GM10847 (cell line): ENCODE data around the gene CLDN7.

Experiments
- POLR2A ChIP-seq: IDR thresholded peaks from 2 replicates; pipeline ENCODE4 v1.6.1; 2011; ENCODE audit not compliant: insufficient read length; ENCODE audit errors: extremely low read depth

The CLDN7 gene

GRCh38 chr17:7249214-7249613, 13.1 kb downstream of the CLDN7 start:
- no peak for TF ChIP-seq POLR2A

DNA sequence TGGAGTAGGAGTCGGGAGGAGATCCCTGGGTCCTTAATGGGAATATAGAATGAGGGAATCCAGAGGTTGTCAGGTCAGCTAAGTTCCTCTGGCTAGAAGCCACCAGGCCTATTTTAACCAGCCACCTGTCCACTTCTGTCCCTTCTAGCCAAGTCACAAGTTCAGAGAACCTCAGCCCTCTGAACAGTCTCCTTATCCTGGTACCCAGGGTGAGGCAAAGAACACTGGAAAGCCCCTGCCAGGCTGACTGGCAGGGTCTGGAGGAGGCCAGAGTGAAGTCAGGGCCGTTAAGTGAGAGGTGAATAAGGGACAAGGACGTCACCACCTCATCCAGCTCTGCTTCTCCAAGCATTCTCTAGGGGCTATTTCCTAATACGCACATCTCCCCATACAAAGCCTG, 13.5 kb downstream of the CLDN7 start:
- no peak for TF ChIP-seq POLR2A

DNA sequence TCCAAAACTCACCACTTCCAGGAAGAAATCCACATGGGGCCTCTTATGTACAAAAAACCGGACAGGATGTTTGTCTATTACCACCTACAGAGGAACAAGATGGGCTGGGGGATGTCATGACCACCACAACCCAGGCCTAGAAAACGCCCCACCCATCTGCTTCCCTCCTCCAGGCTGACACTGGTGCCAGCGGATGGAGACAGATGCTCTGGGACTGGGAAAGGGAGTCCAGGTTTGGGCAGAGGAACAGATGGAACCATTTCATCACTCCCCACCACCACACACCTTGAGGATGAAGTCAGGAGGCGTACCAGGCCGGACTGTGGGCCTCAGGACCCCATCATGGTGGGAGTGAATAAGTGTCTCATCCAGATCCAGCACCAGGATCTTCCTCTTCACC, 15.5 kb downstream of the CLDN7 start:
- TF ChIP-seq POLR2A, result no peak

- no peak for TF ChIP-seq POLR2A
These were observed 18.9 kb downstream of the CLDN7 start for GRCh38 chr17:7243453-7243729.

DNA sequence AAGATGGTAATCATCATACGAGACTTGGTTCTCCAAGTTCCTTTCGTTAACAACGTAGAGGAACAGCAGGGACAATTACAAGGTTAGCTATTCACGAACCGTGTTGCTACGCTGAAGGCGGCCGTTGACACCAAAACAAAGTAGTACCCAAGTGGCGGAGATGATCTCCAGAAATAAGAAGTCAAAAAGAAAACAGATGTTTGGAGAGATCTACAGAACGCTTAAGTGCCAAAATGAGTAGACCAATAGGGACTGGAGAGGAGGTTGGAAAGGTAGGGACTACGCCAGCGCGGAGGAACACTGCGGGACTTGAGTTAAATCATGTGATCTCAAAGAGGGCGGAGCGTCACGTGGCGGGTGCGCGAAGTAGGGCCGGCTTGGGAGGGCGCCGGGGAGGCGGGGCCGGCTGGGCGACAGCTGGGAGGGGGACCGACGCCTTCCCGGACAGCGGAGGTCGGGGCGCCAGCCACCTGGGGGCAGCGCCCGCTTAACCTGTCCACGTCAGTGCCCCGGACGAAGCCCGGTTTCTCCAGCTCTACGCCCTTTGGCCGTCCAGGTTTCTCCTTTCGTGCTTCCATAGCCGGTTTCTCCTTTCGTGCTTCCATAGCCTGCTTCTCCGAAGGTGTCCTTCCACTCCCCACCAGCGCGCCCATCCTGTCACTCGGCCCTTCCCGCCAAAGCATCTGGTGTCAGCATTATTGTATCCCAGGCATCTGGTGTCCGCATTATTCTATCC, 19.4 kb downstream of the CLDN7 start:
- peak; percentile 34 for TF ChIP-seq POLR2A

DNA sequence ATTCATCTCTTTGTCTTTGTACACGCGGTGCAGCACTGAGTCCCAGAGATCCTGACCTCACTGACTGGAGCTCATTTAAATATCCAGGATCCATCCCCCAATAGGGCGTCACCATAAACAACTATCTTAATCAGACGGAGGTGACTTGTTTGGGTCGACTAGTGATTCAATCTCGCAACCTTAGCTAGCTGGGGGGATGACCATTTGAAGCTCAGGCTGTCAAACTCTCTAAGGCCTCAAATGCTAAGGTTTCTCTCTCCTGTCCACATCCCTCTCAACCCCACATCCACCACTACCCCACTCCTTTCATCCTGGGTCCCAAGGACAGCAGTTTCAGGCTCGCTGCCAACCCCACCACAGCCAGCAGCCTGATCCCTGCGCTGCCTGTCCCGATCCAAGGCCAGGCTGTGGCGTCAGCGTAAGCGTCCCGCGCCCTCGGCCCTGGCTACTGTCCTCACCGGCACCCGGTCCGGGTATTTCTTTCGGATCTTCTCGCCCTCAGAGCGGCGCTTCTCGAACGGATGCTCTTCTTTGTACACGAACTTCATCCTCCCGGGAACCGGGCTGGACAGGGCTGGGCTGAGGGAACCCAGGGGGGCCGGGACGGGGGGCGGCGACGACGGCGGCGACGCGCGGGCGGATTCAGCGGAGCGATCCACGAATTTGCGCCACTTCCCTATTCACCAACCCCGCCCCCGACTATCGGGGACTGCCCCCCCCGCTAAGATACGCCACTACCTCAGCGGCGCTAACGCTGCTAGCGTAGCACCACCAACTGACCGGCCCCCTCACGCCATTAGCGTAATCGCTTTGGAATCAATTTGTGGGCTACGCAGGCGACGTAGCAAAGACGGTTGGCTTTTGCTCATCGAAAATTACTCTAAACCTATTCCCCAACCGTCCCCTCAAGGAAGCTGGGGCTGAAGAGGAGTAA, 20.2 kb downstream of the CLDN7 start, which contains the start of gene GABARAP:
Gene GABARAP (minus strand): TSS at position 667 of the 934 bp plus-strand sequence. CDS start 119 bp downstream, at position 548.
- peak; percentile 30 for TF ChIP-seq POLR2A

DNA sequence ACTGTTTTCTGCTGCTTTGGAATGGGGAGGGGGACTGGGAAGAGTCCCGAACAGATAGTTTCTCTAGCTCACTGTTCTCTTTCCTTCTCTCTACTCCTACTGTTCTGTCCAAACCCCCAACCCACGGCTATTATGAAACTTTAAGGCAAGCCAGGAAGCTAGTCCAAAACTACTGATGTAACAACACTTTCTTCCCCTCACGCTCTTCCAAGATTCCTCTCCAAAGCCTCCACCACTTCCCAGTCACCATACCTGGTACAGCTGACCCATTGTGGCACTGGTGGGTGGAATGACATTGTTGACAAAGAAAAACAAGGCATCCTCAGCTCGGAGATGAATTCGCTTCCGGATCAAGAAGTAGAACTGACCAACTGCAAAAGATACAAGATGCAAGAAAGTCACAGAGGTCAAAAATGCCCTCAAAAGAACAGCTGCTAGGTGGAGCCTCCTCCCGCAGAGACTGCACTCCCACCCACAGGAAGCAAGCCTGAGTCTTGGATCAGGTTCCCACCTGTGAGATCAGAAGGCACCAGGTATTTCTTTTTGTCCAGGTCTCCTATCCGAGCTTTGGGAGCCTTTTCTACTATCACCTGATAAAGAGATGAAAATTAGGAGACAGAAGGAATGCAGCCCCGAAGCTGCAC, 21.1 kb downstream of the CLDN7 start:
- TF ChIP-seq POLR2A, result no peak

DNA sequence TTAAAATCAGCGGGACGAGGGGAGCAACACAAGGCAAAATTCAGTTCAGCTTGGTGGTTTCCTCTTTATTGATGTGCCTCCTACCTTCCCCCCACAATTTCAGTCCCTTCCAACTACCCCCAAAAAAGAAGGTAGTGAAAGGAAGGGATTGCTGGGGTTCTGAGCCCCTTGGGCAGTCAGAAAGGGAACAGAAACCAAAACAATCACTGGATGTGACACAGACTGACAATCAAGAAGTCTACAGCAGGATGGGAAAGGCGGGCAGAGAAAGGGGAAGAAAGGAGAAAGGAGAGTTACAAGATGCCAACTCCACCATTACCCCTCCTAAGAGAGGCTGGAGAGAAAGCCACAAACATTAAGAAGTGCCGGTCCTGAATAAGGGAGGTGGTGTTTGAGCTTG, 21.9 kb downstream of the CLDN7 start:
- TF ChIP-seq POLR2A, result no peak

DNA sequence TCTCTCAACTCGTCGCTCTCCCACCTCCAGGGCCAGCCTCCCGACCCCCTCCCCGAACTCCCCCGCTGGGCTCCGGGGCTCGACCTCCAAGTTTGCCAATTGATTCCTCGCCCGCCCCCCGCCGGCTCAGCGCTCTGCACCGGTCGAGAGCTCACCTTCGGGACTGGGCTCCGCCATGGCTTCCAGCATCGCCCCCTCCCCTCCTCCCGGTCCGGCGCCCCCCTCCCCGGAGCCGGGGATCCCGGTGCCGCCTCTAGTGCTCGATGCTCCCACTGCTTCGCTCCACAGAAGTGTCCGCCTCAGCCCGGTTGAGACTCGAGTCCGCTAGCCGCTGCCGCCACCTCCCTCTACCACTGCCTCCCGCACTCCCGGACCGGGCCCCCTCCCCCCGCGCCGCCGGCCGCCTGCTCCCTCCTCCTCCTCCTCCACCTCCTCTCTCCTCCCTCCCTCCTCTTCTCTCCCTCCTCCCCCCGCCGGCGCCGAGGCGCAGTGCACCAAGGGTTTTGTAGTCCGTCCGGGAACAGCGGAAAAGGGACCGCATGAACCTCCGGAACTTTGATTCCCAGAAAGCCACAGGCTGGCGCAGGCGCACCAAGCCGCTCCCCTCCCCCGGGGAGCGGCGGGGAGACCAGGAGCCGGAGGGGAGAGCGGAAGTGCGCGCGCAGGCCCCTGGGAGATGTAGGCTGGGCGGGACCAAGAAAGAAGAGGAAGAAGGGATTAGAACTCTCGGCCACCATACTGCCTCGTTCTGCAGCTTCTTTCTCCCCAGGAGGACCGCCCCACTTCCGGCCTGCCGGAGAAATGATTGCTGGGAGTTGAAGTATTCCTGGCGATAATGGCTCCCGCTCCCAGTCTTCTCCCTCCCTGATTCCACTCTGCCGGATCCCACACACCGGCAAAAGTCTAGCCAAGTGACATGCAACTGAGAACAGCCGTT, 22.9 kb downstream of the CLDN7 start, which contains the start of gene PHF23:
Gene PHF23 (minus strand): TSS at position 367 of the 937 bp plus-strand sequence. CDS start 178 bp downstream, at position 189.
- peak; percentile 22 for TF ChIP-seq POLR2A

GRCh38 chr17:7238420-7239090, 23.7 kb downstream of the CLDN7 start:
- TF ChIP-seq POLR2A, result no peak

- peak; percentile 48 for TF ChIP-seq POLR2A
These were observed 24.4 kb downstream of the CLDN7 start for GRCh38 chr17:7237761-7238419.

GRCh38 chr17:7237266-7237760, 25.0 kb downstream of the CLDN7 start:
- no peak for TF ChIP-seq POLR2A

- TF ChIP-seq POLR2A, result no peak
These were observed 25.5 kb downstream of the CLDN7 start for GRCh38 chr17:7236808-7237207.
